GM18502 (cell line): ENCODE measurements around the gene ITGB5.
"Not testable (repeated sequence)": the region's sequence is repeated elsewhere in the genome, so short reads cannot be mapped to it uniquely, and the experiment has no call there.

Source experiments
- ATAC-seq: cut with Tn5 transposase; IDR thresholded peaks from one replicate; pipeline ENCODE4 v1.9.1; 2021; ENCODE audit warnings: mild to moderate bottlenecking; ENCODE audit not compliant: unreplicated experiment, poor library complexity

ITGB5 gene

DNA sequence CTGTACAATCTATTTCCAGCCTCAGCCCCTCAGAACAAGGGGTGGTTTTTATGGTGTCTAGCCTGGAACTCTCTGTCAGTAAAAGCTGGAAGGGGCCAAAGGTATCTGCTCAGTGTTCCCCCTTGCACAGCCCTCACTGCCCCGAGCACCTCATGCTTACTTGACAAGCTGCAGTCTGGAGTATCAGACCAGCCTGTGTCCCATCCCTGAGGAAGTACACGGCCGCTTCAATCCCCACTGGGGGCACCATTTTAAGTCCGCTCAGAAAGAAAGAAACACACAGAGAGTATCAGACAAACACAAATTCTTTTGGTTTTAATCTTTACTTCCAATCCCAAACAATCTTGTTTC, 124.5 kb downstream of the ITGB5 start:
- ATAC-seq = no peak

DNA sequence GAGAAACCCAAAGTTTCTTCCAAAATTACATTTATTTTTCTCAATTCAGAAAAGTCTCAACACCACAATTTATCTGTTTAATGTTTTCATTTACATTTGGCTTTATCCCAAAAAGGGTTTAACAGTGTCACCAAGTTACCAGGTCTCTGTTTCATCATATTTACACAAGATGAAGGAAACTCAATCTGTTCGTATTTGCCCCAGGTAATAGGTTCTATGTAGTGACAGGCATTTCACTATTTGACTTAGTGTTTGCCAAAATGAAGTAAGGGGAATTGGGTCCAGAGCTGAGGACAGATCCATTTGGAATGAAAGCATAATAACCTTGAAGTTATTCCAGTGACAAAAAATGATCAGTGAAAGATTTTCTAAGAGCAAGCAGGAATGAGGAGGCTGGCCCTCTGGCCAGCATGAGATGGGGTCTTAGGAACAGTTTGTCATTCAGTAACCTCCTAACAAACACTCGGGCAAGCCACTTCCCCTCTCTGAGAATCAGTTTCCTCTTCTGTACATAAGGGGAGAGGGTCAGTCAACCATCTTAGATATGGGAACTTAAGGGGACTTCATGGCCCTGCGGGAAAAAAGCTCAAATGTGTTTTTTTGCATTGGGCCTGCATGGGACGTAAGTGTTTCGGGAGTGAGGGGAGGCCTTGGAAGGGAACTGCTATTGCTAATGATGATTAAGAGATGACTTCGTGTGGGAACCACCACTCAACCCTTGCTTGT, 125.1 kb downstream of the ITGB5 start:
- no peak for ATAC-seq

DNA sequence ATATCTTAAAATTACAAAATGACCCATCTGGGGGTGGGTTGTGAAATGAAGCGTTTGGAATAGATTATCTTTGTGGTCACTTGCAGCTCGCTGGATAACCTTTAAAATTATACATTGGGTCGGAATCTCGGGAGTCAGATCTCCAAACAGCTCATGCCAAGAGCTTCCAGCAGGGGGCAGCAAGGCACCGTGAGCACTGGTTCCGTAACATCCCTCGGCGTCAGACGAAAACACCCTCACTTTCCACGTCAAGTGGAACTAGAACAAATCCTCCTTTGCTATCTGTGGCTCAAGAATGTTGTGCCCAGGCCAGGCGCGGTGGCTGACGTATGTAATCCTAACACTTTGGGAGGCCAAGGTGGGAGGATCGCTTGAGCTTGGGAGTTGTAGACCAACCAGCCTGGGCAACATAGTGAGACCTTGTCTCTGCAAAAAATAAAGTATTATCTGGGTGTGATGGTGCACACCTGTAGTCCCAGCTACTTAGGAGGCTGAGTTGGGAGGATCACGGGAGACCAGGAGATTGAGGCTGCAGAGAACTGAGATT, 125.8 kb downstream of the ITGB5 start:
- no peak for ATAC-seq

DNA sequence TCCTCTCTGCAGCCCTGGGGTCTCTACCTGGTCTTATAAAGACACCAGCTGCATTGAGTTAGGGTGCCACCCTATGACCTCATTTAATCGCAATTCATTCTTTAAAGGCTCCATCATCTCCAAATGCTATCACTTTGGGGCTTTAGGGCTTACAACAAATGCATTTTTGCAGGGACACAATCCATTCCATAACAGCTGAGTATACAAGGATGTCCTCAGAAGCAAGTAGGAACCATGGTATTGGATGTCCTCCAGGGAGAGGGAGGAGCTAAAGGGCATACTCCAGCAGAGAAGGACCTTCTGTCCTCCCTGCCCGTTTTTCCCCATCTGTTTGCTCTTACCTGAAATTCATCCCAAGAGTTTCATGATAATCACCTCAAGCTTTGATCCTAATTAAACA, 126.6 kb downstream of the ITGB5 start:
- no peak for ATAC-seq

DNA sequence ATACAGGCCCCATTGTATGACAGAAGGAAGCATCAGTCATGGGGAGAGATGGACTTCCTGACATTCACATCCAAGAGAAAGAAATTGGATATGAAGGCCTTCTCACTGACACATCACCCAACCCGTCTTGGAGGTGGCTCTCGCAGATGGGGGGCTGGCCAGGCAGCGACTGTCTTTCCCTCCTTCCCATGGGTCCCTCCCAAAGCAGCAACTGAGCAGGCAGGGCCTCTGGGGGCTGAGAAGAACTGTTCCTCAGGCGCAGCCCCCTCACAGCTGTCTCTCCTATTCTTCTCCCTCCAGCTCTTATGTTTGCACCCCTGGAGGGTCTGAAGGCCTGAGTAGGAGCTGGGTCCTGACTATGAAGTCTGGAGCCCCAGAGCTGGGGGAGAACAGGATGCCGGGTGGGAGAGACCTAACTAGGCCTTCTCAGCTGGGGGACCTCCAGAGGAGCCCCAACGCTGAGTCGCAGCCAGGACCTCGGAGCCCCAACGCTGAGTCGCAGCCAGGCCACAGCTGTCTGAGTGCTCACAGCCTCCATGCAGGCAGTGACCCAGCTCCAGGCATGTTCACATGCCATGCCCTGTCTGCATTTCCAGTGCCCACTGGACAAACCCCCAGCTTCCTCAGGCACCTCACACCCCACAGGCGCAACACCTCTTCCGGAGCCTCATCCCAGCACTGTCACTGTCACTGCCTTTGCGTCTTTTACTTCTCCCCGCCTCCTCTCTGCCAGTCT, 127.3 kb downstream of the ITGB5 start:
- no peak for ATAC-seq

DNA sequence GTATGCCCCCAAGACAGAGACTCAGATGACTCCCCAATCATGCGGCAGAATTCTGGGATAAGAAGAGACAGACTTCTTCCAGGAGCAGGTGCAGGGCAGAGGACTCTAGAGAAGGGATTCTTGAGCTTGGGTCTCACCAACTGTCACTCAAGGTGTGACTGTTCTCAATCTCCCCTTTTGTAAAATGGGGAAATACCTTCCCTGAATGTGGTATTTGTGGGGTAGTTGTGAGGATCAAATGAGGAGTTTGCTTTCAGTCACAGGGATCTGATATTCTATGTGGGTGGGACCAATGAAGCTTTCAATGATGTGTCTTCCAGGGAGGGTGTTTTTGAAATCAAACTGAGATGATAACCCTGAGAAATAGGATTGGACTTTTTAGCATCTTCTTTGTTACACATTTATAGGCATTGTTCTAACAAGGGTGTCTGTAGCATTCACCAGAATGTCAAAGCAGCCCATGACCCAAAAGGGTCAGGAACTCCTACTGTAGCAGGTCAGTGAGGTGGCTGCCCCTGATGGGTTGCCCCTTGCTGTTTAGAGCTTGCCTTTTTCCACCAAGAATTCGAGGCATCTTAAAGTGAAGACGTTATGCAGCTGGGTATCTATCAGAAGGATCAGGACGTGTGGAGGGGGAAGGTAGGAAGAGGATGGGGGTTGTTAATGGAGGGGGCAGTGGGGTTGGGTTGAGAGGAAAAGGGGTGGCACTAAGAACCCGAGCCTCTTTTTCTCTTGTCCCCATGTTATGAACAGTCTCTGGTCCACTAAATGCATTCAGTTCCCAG, 128.1 kb downstream of the ITGB5 start:
- no peak for ATAC-seq

DNA sequence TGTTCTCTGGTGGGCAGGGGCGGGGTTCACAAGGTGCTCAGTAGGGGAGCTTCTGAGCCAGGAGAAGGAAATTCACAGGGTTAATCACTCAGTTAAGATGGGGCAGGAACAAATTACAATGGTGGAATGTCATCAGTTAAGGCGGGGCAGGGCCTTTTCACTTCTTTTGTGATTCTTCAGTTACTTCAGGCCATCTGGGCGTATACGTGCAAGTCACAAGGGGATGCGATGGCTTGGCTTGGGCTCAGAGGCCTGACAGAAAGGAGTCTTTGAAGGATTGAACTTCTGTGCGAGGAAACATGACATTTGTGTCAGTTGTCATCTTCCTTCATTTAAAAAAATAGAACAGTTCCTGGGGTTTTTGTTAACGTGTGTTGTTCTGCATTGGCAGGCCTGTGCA, 129.2 kb downstream of the ITGB5 start:
- not testable (repeated sequence) for ATAC-seq

DNA sequence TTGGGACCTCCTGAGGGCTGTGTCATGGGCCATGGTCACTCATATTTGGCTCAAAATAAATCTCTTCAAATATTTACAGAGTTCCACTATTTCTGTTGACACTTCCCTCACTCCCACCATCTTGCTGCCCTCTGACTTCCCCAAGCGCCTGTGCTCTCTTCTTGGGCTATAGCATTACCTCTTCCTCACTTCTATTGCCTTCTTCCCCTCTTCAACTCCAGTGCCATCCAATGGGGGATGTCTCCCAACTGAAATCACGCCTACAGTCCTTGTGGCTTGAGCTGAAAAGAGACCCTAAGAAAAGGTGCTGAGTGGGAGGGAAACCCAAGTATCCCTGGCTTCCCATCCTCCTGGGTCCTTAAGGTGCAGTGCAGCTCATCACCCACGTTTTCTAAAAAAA, 135.1 kb downstream of the ITGB5 start:
- no peak for ATAC-seq

DNA sequence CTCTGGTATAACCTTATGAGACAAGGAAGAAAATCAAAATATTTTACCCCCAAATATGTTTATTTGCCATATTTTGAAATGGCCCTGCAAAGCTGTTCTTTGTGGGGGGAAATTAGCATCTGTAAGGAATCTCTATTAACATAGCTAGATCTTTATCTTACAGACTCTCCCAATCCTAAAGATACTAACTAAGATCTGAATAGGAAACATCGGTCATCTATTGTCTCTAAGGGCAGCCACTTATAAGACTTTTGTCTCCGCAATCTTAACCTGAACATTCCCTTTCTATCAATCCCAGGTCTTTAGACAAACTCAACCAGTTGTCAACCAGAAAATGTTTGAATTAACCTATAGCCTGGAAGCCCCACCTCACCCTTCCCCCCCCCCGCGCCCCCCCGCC, 135.7 kb downstream of the ITGB5 start:
- no peak for ATAC-seq

DNA sequence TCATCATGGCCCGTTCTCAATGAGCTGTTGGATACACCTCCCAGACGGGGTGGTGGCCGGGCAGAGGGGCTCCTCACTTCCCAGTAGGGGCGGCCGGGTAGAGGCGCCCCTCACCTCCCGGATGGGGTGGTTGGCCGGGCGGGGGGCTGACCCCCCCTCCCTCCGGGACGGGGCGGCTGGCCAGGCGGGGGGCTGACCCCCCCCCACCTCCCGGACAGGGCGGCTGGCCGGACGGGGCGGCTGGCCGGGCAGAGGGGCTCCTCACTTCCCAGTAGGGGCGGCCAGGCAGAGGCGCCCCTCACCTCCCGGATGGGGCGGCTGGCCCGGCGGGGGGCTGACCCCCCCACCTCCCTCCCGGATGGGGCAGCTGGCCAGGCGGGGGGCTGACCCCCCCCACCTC, 137.3 kb downstream of the ITGB5 start:
- ATAC-seq = not testable (repeated sequence)

DNA sequence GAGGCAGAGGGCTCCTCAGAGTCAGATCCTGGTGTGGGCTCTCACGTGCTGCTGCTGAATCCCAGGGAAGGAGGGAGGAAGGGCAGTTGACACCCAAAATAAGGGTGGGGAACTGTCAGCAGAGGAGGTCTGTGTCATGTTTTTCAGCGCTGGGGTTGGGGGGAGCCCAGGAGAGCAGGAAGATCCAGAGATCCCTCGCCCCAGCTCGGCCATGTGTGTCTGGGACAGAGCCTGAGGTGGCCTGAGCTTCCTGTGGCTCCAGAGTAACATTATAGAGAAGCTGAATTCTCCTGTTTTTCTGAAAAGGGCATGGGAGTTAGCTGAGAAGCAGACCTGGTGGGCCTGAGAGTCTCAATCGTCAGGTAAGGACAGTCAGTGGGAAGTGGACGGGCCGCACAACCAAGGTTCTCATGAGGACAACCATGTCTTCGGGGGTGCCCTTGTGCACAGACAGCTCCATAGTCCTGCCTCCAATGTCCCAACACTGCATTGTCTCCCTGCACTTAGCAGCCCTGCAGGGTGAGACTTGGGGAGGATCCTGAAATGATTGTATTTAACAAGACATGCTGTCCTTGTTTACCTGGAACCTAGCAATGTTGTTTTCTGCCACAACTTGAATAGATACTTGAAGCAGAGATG, 138.5 kb downstream of the ITGB5 start:
- ATAC-seq = no peak

DNA sequence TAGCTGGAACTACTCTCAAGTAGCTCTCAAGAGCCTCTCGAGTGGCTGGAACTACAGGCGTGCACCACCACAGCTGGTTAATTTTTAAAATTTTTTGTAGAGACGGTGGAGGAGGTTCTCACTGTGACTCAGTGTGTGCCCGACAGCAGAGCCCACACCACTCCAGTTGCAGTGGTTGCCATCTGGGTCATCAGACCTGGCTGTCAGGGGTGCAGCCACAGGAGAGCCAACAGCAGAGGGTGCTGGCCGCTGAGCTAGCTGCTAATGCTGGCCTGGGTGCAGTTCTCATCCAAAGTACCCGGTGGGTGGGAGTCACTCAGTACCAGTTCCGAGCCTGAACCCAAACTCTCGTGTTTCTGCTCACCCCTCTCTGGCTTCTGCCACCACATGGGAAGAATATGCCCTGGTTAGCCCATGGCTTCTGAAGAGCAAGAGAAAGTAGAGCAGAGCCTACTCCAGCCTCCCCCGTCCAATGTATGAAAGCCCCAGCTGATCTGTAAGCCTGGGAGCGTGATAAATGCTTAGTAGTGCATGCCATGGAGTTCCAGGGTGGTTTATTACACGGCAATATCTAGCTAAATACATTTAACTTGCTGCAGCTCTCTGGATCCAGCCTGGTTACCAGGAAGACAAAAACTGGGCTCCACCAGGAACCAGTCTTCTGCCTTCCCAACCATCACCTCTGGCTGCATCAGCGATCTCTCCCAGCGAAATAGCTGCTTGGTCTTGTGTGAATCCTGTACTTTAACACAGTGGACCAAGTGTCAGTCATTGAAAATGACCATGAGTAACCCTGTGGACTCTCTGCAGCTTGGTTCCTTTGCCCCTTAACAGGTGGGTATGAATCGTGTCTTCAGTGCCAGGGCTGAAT, 139.8 kb downstream of the ITGB5 start:
- ATAC-seq = no peak

DNA sequence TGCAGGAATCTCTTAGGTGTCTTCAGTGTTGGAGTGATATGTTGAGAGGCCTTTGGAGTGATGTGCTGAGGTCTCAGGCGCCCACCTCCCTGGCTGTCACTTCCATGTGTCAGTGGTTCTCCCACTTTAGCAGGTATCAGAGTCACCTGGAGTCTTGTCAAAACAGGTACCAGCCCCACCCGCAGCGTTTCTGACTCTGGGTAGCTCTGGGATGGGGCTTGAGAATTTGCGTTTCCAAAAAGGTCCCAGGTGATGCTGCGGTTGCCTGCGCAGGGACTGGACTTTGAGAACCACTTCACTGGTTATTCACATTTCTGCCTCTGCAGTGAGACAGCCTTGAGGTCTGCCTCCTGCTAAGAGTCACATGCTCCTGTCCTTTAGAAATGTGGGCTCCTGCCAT, 141.4 kb downstream of the ITGB5 start:
- no peak for ATAC-seq

DNA sequence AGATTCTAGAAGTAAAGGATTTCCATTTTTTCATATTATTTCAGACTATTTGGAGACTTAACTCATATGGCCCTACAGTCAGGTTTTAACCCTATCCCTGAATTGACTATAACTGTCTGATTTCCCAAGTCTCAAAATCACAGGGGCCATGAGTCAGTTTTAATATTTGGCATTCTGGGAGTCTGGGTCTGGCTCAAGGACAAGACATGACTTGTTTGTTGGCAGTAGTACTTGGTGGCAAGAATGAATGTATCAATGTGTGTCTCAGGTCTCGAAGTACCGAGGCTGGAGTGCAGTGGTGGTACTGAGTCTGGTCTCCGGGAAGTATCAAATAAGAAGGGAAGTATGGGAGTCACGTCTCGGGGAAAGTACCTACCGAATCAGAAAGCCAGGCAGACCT, 146.1 kb downstream of the ITGB5 start:
- no peak for ATAC-seq

DNA sequence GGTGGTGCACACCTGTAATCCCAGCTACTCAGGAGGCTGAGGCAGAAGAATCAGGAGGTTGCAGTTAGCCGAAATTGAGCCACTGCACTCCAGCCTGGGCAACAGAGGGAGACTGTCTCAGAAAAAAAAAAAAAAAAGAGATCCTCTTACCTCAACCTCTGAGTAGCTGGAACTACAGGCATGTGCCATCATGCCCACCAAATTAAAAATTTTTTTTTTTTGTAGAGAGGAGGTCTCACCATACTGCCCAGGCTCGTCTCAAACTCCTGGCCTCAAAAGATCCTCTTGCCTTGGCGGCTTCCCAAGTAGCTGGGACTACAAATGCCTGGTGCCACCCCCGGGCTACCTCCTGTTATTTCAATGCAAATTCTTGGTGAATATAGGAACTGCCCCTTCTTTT, 155.4 kb downstream of the ITGB5 start:
- no peak for ATAC-seq

DNA sequence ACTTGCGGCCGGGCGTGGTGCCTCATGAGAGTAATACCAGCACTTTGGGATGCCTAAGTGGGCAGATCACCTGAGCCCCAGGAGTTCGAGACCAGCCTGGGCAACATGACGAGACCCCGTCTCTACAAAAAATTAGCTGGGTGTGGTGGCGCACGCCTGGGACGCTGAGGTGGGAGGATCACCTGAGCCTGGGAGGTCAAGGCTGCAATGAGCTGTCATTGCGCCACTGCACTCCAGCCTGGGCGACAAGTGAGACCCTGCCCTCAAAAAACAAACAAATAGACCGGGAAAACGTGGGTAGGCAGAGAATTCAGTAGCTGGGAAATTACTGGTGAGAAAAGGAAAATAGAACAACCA, 156.2 kb downstream of the ITGB5 start:
- ATAC-seq = no peak

DNA sequence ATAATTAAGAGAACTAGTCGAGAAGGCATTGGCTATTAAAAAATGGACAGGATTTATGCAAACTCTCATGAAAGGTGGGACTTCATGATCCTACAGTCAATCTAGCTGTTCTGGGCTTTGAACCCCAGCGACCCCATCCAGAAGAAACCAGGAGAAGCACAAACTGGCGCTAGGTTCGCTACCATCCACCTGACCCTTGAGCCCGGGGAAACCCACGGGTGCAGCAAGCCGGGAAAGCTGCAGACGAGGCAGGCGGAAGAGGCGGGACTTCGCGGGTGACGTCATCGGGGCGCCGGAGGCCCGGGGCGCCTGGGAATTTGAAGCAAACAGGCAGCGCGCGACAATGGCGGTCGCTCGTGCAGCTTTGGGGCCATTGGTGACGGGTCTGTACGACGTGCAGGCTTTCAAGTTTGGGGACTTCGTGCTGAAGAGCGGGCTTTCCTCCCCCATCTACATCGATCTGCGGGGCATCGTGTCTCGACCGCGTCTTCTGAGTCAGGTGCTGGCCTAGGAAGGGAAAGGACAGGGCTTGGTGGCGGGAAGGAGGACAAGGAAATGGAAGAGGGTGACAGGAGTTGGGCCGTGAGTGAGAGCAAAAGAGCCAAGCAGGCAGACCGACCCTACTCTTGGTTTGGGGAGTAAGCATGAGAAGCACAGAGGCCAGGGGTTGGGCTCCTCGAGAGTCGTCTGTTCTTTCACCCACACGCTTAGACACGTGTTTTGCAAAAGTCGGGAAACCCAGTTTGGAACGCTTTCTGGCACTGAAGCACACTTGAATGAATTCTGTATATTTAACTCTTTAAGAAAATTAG, 156.8 kb downstream of the ITGB5 start, which contains the start of gene UMPS:
Gene UMPS, plus strand, starts transcription at position 324 of the 812 bp plus-strand sequence. Its CDS starts 20 bp downstream, at position 344.
- ATAC-seq = peak; percentile 98

DNA sequence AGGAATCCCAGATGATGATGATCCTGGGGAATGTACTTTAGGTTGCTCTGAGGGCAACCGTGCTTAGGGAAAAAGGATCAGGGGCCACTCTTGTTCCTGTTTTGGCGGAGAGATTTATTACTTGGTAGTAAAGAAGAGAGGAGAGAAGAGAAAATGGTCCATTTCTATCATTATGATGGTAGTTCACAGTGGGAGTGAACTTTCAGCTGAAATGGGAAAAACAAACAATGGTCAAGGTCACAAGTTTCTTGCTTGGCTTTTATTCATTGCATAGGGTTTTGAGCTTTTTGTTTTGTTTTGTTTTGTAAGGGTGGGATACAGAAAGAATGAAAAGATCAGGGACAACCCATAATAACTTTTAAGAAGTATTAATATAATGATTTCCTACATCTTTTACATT, 164.6 kb downstream of the ITGB5 start:
- no peak for ATAC-seq
